Suppressor macrophage treated with lipopolysaccharide for 1 hour (primary cell): ENCODE results near the gene SNED1.

ENCODE experiments used
- DNase-seq, 3 donors: peaks; one replicate each; pipeline ENCODE4 v3.0.0-alpha.2; 2020 to 2022

SNED1 gene

DNA sequence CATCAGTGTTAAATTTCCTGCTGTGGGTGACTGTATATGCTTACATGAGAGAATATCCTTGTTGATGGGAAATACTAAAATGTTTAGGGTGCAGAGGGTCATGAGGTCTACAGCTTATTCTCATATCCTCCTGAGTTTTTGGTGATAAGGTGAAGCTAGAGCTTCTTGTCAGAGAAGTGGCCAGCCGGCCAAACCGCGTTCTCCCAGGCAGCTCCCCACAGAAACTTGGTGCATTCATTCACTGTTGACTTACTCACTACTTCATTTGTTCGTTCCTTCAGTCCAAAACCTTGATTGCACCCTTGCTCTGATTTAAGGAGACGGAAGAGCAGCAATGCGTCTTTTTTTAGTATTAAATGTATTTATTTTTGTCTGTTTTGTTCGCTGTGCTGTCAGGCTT, 8.7 kb downstream of the SNED1 start:
- DNase-seq = no peak

DNA sequence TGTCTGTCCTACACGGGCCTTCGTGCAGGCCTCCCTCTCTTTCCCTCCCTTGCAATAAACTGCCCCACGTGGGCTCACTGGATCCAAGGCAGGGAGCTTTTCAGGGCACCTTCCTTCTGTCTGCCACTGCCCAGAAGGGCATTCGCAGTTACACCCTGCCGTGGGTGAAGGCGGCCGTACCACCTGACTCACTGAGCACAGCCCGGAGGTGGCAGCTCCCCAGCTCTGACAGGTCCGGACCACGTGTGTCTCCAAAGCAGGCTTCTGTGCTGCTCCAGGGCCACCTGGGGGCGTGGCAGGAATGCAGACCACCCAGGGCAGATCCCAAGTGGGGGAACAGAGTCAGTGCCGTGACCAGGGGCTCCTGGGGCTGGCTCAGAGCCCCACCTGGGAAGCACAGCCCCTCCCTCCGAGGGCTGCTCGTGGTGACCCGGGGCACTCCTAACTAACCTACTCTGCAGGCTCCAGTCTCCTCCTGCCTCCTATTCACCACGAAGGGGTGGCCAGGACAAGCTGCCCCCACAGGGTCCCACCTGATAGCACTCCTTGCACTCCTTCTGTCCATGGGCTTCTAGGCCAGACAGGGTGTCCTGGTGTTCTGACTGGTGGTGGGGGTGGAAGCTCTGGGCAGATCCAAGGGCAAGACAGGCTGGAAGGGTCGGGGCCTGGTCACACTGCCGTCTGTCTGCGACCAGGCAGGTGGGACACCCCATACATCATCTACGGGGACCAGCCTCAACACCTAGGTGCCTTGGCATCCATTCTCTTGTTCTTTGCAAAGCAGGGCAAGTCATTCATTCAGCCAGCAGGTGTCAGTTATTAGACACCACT, 9.7 kb downstream of the SNED1 start:
- DNase-seq = no peak

DNA sequence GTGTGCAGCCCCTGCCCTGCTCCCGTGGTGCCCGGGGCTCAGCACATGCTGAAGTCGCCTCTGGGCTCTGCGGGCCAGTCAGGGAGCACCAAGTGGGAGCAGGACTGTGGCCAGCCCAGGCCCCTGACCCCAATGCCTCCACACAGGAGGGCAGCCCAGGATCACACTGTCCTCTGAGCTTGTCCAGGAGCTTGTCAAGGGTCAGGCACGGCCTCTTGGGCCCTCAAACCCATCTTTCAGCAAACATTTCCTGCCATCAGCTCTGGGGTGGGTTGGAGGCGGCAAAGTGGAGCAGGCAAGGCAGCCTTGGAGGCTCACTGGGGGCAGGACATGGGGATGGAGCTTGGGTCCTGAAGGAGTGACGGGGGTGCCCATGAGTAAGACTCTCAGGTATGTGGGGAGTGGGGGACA, 10.3 kb downstream of the SNED1 start:
- no peak for DNase-seq

DNA sequence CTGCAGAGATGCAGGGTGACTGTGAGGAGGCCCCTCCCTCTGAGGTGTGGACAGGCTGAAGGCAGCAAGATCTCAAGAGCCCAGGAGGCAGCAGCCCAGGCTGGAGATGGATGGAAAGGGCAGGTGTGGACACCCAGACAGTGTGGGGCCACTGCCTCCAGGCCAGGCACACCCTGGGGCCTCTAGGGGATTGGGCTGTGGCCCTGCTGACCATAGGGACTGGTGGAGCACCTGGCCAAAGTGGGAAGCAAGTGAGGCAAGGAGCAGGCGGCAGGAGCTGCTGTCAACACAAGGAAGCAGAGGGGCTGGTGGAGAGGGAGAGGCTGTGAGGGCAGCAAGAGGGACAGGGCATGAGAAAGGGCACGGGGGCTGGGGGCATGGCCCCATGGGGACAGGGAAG, 10.8 kb downstream of the SNED1 start:
- DNase-seq = no peak

DNA sequence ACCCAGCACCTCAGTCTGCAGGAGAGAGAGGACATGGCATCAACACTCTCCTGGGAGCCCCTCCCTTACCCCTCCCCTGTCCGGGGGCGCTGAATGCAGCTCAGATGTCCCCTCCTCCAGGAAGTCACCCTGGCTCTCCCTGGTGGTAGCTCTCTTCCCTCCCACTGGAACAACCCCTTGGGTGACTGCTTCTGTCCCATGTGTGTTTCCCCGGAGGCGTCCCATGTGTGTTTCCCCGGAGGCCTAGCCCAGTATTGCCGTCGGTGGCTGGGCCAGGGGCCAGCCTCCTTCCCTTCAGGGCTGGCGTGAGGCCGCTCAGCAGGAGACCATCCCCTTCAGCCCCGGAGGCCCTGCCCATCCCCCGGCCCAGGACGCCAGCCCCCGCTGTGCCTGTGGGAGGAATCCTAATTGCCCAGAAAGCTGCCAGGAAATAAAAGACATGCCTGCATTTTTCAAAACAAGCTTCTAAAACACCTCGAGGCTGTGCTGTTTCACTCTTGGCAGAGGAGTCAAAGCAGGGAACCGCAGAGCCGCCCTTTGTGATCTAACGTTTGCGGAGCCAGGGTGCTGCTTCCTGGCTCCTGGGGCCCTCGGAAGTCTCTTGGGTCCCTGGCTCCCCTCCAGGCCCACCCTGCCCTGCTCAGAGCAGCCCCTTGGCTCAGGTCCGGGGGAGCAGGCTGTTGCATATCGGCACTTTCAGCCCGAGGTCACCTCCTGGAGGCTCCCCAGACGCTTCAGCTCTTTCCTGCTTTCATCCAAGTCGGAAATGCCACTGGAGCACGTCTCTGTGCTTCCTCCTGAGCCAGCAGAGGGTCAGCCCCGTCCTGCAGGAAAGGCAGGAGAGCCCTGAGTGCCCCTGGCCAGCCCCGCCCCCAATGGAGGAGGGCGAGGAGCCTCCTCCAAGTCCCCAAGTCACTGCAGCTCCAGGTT, 11.4 kb downstream of the SNED1 start:
- DNase-seq = peak; percentile 43 to 76 (median 51)

DNA sequence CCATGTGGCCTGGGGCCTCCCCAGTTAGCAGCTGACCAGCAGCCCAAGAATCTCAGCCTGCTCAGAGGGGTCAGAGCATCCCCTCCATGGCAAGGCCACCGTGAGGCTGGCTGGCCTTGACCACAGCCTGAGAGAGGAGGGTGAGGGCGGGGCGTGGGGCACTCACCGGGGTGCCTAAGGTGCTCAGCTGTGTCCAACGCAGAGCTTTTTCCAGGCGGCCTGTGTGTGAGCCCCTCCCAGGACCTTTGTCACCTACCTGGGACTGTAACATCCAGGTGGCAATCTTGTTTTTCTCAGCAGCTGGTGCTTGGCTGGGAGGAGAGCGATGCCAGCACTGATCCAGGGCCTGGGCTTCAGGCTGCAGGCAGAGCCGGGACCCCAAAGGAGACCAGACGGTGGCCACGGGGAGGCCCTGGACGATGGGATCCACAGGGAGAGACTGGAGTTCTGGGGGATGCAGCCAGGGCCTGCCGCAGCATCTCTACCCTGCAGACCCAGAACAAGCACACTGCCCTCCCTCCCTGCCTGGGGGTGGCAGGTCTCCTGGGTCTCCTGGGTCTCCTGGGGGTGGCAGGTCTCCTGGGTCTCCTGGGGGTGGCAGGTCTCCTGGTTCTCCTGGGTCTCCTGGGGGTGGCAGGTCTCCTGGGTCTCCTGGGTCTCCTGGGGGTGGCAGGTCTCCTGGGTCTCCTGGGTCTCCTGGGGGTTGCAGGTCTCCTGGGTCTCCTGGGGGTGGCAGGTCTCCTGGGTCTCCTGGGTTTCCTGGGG, 12.3 kb downstream of the SNED1 start:
- no peak for DNase-seq

DNA sequence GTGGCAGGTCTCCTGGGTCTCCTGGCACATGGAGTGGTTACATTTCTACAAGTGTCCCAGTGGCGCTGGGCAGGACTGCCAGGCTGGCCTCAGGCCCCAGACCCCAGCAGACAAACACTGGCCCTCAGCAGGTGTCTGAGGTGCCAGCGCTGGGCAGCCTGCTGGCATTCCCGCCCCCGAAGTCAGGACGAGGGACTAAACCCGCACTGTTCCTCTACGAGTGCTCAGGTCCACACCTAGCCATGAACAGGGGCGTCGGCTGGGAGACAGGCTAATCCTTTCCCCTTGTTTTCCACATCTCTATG, 12.8 kb downstream of the SNED1 start:
- no peak for DNase-seq

DNA sequence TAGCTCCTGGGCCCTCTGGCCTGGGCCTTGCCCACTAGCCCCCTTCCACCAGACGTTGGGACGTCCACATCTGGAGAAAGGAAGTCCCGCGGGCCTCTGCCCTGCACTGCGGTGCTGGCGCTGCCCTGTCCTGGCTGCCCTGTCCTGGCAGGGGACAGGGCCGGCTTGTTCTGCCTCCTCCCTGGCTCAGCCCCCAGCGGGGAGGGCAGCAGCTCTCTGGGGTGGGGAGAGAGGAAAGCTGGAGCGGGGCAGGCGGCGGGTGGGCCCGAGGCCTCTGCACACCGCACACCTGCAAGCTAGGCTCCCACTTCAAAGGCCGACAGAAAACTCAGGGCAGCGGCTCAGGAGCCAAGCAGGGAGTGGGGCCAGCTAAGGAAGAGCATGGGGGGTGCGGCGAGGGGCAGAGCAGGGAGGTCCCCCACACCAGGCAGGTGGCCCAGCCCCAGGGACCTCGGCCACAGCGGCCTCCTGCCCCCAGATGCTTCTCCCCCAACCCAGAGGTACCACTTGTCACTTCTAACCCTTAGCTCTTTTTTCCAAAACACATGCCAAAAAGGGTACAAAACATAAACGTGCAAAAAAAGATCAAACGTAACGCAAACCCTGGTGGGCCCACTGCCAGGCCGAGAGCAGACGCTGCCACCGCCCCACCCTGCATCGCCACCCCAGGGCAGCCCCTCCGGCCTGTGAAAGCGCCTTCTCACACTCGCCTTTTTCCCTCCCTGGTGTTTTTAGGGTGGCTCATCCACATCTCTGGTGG, 13.5 kb downstream of the SNED1 start:
- DNase-seq = no peak

DNA sequence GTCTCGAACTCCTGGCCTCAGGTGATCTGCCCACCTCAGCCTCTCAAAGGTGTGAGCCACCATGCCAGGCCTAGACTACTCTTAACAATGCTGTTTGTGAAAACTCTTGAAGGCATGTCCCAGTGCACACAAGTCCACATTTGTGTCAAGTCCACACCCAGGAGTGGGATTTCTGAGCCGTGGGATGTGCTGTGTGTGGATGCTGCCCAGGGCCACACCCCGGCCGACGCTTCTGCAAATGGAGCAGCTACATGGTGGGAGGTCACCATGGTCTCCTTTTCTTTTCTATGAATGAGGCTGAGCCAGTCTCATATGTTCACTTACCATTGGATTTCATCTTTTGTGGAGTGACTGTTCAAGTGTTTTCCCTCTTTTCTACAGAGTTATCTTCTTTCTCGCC, 15.8 kb downstream of the SNED1 start:
- DNase-seq = no peak

DNA sequence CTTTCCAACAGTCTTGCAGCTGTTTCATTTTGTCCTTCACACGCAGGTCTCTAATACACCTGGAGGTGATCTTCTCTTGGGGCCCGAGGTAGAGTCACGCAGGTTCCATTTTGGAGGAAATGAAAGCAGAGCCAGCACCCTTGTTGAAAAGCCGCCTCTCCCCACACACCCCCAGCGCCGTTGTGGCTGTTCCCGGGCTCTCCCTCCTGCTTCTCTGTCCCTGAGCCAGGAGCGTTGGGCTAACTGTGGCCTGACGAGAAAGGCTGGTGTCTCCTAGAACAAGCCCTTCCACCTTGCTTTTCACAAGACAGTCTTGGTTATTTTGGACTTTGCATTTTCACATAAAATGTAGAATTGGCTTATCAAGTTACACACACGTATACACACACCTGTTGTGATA, 16.3 kb downstream of the SNED1 start:
- no peak for DNase-seq

DNA sequence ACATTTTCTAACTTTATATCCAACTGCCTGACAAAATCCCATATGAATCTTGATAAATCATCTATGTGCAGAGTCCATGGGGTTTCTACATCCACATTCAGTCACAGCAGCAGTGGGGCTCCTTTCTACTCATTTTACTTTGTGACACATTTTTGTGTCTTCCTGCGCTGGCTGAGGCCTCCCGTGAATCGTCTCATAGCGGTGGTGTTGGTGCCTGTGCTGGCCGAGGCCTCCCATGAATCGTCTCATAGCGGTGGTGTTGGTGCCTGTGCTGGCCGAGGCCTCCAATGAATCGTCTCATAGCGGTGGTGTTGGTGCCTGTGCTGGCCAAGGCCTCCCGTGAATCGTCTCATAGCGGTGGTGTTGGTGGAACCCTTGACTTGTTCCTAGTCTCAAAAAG, 17.0 kb downstream of the SNED1 start:
- DNase-seq = no peak

DNA sequence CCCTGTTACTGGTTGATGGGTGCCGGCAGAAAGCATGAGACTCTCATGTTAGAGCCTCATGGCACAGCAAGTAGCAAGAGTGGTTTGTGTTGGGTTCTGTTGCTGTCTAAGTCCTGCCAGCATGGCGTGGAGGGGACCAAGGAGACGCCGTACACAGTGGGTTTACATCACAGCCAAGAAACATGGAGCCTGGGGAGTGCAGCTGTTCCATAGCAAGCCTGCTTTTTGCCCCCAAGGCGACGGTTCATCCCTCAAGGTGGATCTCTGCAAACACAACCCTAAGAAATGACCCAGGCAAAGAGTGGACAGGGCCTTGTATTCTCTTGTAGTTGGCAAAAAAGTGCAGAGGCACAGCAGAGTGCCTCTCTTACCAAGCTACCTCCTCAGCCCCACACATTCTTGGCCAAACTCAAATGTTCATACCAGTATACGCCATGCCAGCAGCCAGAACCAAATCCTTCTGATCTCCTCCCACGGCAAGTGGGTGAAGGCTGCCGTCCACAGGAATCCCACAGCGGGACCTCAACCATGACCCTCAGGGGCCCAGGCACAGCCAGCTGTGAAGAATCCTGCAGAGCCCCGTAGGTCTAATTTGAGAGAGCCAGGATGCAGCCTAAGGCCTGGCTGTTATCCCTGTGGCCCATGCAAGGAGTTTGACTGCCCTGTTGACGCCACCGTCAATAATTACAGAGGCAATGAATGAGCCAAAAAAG, 19.0 kb downstream of the SNED1 start:
- no peak for DNase-seq

DNA sequence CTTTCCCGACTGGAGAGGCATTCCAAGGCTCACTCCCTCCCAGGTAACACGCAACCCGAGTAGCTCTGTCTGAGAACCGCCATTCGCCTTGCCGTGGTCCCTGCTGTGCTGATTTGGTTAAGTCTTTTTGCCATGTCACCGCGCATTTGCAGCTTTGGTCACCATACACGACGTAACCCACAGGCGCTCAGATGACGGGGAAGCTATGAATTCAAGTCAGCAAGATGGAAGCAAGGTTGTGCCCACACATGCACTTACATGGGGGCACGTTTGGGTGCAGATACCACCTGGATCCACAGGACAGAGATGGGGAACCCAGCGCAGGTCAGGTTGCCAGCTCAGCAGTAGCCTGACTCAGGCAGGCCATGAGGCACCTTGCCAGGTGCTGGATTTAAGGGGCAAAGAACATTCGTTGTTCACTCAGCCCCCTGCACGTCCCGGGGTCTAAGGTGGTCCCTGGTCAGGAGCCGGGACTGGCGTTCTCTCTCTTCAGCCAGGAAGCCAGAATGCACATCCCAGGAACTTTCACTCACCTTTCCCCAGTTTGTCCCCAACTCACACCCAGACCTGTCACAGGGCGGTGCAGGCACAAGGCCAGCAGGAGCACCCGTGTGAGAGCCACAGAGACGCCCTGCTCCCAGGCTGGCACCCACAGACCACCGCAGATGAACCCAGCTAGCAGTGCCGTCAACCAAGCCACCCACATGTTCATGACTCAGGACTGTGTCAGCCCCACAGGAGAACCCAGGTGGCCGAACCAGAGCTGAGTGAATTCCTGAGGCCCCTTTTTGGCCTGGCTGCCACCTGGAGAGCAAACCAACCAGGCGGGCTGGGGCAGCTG, 19.9 kb downstream of the SNED1 start:
- no peak for DNase-seq

DNA sequence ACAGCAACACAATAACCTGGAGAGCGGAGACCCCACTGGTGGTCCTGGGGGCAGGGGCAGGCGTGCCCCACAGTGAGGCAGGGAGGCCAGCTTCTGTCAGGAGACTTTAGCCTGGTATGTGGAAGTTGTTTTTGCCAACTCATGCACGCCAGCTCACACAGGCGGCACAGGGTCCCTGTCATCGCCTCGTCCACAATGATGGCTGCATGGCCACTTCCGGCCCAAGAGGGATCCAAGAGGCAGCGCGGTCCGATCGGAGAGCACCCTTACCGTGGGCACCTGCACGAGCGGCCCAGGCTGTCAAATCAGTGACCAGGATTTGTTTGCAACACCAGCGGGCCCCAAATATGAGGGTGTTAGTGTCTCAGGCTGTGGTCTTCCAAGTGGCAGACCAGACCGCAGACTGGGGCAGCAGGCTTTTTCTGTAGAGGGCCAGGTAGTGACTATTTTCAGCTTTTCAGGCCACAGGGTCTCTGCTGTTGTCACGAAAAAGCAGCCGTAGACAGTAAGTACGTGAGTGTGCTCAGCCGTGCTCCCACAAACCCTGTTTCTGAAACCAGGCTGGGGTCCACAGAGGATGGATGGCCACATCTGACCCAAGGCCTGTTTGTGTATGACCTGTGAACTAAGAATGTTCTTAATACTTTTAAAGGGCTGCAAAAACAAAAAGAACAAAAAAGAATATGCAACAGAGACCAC, 21.2 kb downstream of the SNED1 start:
- no peak for DNase-seq

DNA sequence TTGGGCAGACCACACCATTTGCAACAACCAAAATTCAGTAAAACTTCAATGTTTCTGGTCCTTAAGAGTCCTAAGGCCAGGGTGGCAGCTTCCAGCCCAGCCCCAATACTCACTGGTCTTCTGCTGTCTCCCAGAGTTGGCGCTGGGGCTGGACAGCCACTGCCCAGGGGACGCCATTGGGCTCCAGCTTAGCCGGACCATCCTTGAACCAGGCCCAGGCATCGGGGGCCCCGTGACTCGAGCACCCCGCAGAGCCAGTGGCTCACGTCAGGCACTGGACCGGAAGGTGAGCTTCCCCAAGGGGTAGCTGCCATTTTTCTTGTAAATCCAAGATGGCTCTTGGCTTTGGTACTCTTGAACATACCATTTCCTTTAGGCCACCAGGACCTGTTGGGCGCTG, 21.8 kb downstream of the SNED1 start:
- DNase-seq = no peak

DNA sequence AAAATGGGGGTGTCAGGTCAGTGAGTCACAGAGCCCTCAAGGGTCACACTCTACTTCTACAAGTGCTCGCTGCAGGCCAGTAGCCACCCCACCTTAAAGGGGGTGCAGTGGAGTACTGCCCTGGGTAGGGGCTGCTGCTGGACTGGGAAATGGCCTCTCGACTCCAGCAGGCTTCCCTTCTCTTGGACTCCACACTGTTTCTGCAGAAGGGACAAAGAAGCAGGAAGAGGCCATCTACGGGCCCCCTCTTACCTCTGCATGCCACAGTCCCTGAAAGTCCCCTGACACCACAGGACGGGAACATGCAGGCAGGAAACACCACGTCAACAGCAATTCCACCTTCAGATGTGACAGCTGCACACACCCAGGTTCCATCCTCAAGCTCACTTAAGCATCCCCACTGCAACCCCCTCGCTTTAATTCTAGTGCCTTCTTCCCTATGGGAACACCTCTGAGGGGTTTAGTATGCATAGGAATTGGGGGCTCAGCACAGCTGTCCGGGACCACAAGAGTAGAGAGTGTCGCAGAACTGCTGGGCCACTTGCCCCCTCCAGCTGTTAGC, 22.3 kb downstream of the SNED1 start:
- DNase-seq = no peak

DNA sequence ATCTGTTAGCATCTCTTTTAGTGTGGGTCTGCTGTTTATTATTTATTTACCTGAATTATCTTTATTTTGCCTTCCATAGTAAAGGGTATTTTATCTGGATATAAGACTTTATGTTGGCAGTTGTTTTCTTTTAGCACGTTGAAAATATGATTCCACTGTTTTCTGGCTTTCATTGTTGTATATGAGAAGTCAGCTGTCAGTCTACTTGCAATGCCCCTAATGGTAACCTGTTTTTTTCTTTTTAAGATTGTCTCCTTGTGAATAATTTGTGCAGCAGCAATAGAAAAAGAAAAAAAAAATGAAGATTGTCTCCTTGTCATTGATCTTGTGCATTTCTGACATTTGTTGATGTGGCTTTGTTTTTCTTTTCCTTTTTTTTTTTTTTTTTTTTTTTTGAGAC, 27.2 kb downstream of the SNED1 start:
- DNase-seq = no peak

DNA sequence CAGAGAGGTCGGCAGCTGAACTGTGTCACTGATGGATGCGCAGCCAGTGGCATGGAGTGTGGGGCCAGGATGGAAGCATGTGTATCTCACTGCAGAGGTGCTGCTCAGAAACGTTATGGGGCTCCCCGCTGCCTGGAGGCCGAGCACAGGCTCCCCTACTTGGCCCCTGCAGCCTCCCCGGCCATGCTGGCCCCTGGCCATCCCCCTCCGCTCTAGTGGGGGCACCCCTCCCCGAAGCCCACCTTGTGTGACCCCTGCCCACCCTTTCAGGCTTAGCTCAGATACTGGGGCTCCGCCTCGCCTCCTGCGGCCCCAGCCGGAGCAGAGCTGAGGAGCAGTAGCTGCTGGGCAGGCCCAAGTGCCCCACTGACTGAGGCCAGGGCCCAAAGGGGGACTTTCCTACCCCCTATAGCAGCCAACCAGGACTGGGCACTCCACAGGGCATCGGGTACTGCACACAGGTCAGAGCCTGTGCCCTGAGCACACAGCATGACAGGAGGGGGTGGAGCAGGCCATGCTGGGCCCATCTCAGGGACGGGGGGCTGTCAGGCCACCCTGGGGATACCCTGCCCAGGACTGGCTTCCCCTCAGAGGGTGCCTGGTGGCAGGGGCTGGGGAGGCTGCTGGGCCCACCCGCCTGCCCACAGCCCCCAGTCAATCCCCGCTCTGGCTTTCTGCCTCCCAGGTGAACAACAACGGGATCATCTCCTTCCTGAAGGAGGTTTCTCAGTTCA, 31.3 kb downstream of the SNED1 start:
- DNase-seq = no peak

DNA sequence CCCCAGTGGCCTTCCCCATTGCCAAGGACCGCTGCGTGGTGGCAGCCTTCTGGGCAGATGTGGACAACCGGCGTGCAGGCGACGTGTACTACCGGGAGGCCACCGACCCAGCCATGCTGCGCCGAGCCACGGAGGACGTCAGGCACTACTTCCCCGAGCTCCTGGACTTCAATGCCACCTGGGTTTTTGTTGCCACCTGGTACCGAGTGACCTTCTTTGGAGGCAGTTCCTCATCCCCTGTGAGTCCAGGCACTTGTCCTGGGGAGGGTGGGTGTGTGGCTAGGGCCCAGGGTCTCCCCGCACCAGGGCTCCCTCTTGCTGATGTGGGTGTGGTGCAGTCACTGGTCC, 31.9 kb downstream of the SNED1 start:
- no peak for DNase-seq

DNA sequence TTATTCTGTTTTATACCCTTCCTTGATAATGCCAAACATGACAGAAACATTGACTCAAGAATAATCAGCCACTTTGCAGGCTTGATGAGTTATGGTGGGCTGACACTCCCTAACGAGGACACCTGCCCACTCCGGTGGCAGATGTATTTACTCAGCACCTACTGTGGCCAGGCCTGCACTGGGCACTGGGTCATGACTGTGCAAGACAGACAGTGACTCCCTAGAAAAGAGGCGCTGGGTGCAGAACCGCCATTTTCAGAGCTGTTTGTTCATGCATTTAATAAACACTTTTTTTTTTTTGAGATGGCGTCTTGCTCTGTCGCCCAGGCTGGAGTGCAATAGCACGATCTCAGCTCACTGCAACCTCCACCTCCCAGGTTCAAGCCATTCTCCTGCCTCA, 32.5 kb downstream of the SNED1 start:
- DNase-seq = no peak
